Sigmoid colon (tissue), 4 donors: ENCODE data around the gene EME1.

Source experiments
- EP300 ChIP-seq, 4 donors: sonication (generic); formaldehyde crosslinking; IDR thresholded peaks; one replicate each; pipeline ENCODE4 v1.6.1; 2017; ENCODE audit warnings: antibody characterized with exemption in 4 of 4
- POLR2A ChIP-seq, 2 donors: fragments of 450-650 bp; IDR thresholded peaks; one replicate each; pipeline ENCODE4 v1.6.1; 2016; ENCODE audit warnings: antibody characterized with exemption in 2 of 2, mild to moderate bottlenecking in 2 of 2, moderate library complexity in 2 of 2
- POLR2AphosphoS5 ChIP-seq, 4 donors: sonication (generic); formaldehyde crosslinking; IDR thresholded peaks; one replicate each; pipeline ENCODE4 v1.6.1; 2017; ENCODE audit warnings: antibody characterized with exemption in 4 of 4
- TF ChIP-seq, protein P1 (sequence below), 4 experiments: fragments of 450-650 bp in 3 of 4; fragments of 200-600 bp in 1 of 4; IDR thresholded peaks; one replicate each; pipeline ENCODE4 v1.5.1; 2016 to 2019; ENCODE audit warnings: antibody characterized with exemption in 4 of 4, mild to moderate bottlenecking in 3 of 4, moderate library complexity in 2 of 4

DNA sequence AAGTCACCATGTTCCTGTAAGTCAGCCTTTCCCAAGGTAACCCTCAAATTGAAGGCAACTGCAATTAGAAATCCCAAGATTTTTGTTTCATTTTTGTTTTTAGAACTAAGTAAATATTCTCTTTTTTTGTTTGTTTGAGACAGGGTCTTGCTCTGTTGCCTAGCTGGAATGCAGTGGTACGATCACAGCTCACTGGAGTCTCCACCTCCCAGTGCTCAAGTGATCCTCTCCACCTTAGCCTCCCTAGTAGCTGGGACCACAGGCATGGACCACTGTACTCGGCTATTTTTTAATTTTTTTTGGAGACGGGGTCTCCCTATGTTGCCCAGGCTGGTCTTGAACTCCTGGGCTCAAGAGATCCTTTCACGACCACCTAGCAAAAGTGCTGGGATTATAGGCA lies 34.9 kb downstream of the EME1 start:
- TF ChIP-seq, protein P1, sequence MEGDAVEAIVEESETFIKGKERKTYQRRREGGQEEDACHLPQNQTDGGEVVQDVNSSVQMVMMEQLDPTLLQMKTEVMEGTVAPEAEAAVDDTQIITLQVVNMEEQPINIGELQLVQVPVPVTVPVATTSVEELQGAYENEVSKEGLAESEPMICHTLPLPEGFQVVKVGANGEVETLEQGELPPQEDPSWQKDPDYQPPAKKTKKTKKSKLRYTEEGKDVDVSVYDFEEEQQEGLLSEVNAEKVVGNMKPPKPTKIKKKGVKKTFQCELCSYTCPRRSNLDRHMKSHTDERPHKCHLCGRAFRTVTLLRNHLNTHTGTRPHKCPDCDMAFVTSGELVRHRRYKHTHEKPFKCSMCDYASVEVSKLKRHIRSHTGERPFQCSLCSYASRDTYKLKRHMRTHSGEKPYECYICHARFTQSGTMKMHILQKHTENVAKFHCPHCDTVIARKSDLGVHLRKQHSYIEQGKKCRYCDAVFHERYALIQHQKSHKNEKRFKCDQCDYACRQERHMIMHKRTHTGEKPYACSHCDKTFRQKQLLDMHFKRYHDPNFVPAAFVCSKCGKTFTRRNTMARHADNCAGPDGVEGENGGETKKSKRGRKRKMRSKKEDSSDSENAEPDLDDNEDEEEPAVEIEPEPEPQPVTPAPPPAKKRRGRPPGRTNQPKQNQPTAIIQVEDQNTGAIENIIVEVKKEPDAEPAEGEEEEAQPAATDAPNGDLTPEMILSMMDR (IDR thresholded peaks at IDR 0.05): no peak
- TF ChIP-seq EP300 (IDR thresholded peaks at IDR 0.05) (no peak), POLR2A (IDR thresholded peaks at IDR 0.05) (no peak), POLR2AphosphoS5 (IDR thresholded peaks at IDR 0.05) (no peak)
